ENCODE data around the gene DNAAF2. TPM values are rescaled to one million over a fixed set of nuclear protein-coding genes. Genes with fewer than 3 reads are reported as not detected.

DNAAF2 gene
- total and polyA plus RNA-seq, 2 of the 13 experiments (the other 11 are each of a cell fraction or from before 2014, with no cell fraction given): 6.1 to 13.6 TPM

GRCh38 chr14:49641697-49642129, 6.7 kb upstream of the DNAAF2 start (continued):
- TF ChIP-seq HBP1 (CRISPR knock-in tag; IDR thresholded peaks at IDR 0.05; ENCODE audit: low read depth) (no peak), HMG20A (CRISPR knock-in tag; IDR thresholded peaks at IDR 0.05; ENCODE audit: borderline replicate concordance) (peak; percentile 86; the same call in 1 of the 2 replicates), RAD51 (IDR thresholded peaks at IDR 0.05; ENCODE audit: borderline replicate concordance) (no peak), ZNF24 (IDR thresholded peaks at IDR 0.05) (no peak), ZNF280D (CRISPR knock-in tag; IDR thresholded peaks at IDR 0.05) (no peak), KAT7 (CRISPR knock-in tag; IDR thresholded peaks at IDR 0.05; ENCODE audit: borderline replicate concordance) (no peak; the same call in 1 of the 2 replicates), GMEB1 (CRISPR knock-in tag; IDR thresholded peaks at IDR 0.05; ENCODE audit: borderline replicate concordance) (no peak), NFRKB (IDR thresholded peaks at IDR 0.05) (no peak), KLF15 (CRISPR knock-in tag; IDR thresholded peaks at IDR 0.05; ENCODE audit: borderline replicate concordance) (no peak), CREBL2 (CRISPR knock-in tag; IDR thresholded peaks at IDR 0.05; ENCODE audit: borderline replicate concordance) (no peak), TIGD3 (CRISPR knock-in tag; IDR thresholded peaks at IDR 0.05; ENCODE audit: borderline replicate concordance) (no peak), ZBTB8A (CRISPR knock-in tag; IDR thresholded peaks at IDR 0.05; ENCODE audit: borderline replicate concordance, low read depth) (no peak), BRF2 (CRISPR knock-in tag; IDR thresholded peaks at IDR 0.05) (no peak), ASH2L (IDR thresholded peaks at IDR 0.05; ENCODE audit: insufficient read length, low read depth, low read length) (peak; percentile 67), ZNF616 (CRISPR knock-in tag; IDR thresholded peaks at IDR 0.05; ENCODE audit: low read depth) (no peak), RARG (CRISPR knock-in tag; IDR thresholded peaks at IDR 0.05; ENCODE audit: low read depth) (no peak), ZNF773 (CRISPR knock-in tag; IDR thresholded peaks at IDR 0.05; ENCODE audit: borderline replicate concordance) (no peak), GMEB2 (CRISPR knock-in tag; IDR thresholded peaks at IDR 0.05; ENCODE audit: low read depth) (no peak), SIN3B (IDR thresholded peaks at IDR 0.05; ENCODE audit: low read length) (no peak), ZFAT (CRISPR knock-in tag; conservative IDR thresholded peaks at IDR 0.05) (no peak)
